ENCODE measurements around the gene MAGI2.

MAGI2 gene

GRCh38 chr7:79298145-79298760, 155.2 kb downstream of the MAGI2 start:
- peak; percentile 82 for TF ChIP-seq CTCF (IDR thresholded peaks at IDR 0.05; ENCODE audit: low read depth, low read length)
- peak; percentile 51 for DNase-seq (ENCODE audit: extremely low read depth, low read depth)

- DNase-seq (ENCODE audit: extremely low read depth, low read depth), result no peak
- TF ChIP-seq CTCF (IDR thresholded peaks at IDR 0.05; ENCODE audit: low read depth, low read length), result no peak
Measured at GRCh38 chr7:79296553-79297320, 156.7 kb downstream of the MAGI2 start.

- no peak for TF ChIP-seq CTCF (IDR thresholded peaks at IDR 0.05; ENCODE audit: low read depth, low read length)
- no peak for DNase-seq (ENCODE audit: extremely low read depth, low read depth)
Measured at GRCh38 chr7:79293655-79294142, 159.8 kb downstream of the MAGI2 start.

GRCh38 chr7:79292834-79293233, 160.6 kb downstream of the MAGI2 start:
- no peak for TF ChIP-seq CTCF (IDR thresholded peaks at IDR 0.05; ENCODE audit: low read depth, low read length)
- DNase-seq (ENCODE audit: extremely low read depth, low read depth), result no peak

GRCh38 chr7:79291498-79291865, 162.0 kb downstream of the MAGI2 start:
- no peak for TF ChIP-seq CTCF (IDR thresholded peaks at IDR 0.05; ENCODE audit: low read depth, low read length)
- no peak for DNase-seq (ENCODE audit: extremely low read depth, low read depth)

- no peak for DNase-seq (ENCODE audit: extremely low read depth, low read depth)
- no peak for TF ChIP-seq CTCF (IDR thresholded peaks at IDR 0.05; ENCODE audit: low read depth, low read length)
Measured at GRCh38 chr7:79290841-79291497, 162.5 kb downstream of the MAGI2 start.

GRCh38 chr7:79290398-79290797, 163.1 kb downstream of the MAGI2 start:
- DNase-seq (ENCODE audit: extremely low read depth, low read depth), result no peak
- TF ChIP-seq CTCF (IDR thresholded peaks at IDR 0.05; ENCODE audit: low read depth, low read length), result no peak

All from AG09319 (cell line).